Type B pancreatic cell (in vitro differentiated cells): ENCODE results near the gene DLD. TPM values are rescaled to one million over a fixed set of nuclear protein-coding genes. Genes with fewer than 3 reads are reported as not detected.

ENCODE experiments used
- DNase-seq: peaks from one replicate; pipeline ENCODE4 v3.0.0; 2021; ENCODE audit warnings: mixed read lengths; ENCODE audit not compliant: unreplicated experiment; ENCODE audit errors: extremely low spot score
- H3K27ac Mint-ChIP-seq: 2 replicates; pipeline ENCODE4 v1.8.0; 2021; ENCODE audit warnings: mild to moderate bottlenecking, mixed read lengths
- H3K27me3 Mint-ChIP-seq: 2 replicates; pipeline ENCODE4 v1.8.0; 2021; ENCODE audit warnings: mixed read lengths
- H3K36me3 Mint-ChIP-seq: 2 replicates; pipeline ENCODE4 v1.8.0; 2021; ENCODE audit warnings: mixed read lengths
- H3K4me1 Mint-ChIP-seq: one replicate; pipeline ENCODE4 v1.8.0; 2021; ENCODE audit warnings: mixed read lengths; ENCODE audit not compliant: unreplicated experiment
- H3K4me3 Mint-ChIP-seq: 2 replicates; pipeline ENCODE4 v1.8.0; 2021; ENCODE audit warnings: mild to moderate bottlenecking, mixed read lengths
- H3K9me3 Mint-ChIP-seq: 2 replicates; pipeline ENCODE4 v1.8.0; 2021; ENCODE audit warnings: mixed read lengths
- total RNA-seq: library from RNA; stranded (reverse); gene quantifications from 2 replicates; pipeline ENCODE4 v1.2.1, GENCODE V29; 2021; ENCODE audit warnings: low replicate concordance
- TF ChIP-seq, protein P1 (sequence below): fragments of 200-600 bp; sonication (generic); conservative IDR thresholded peaks from 2 replicates; pipeline ENCODE4 v1.5.0; 2021; ENCODE audit warnings: antibody characterized with exemption, mild to moderate bottlenecking

The DLD gene
- total RNA-seq, 1 donor from 2014 or later: 80.7 TPM

DNA sequence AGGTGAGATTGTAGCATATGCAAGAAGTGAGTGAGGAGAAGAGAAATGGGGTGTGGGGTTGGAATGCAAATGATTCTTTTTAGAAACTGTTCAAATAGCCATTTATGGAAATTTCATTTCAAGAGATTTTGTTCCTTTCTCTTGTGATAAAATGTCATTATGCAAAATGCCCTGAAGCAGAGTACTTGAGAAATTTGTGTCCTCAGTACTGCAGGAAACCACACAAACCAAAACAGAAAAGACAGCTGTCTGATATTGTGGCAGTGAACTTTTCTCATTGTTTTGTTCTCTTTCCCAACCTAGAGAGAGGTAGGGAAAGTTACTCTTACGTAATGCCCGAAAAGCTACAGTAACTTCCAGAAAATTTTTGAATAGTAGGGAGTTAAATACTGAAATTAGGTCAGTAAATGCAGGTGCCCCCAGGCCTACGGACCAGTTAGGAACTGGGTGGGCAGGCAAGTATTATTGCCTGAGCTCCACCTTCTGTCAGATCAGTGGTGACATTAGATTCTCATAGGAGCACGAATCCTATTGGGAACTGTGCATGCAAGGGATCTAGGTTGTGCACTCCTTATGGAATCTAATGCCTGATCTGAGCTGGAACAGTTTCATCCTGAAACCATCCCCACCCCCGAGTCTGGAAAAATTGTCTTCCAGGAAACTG, 34.0 kb downstream of the DLD start:
- TF ChIP-seq, protein P1, sequence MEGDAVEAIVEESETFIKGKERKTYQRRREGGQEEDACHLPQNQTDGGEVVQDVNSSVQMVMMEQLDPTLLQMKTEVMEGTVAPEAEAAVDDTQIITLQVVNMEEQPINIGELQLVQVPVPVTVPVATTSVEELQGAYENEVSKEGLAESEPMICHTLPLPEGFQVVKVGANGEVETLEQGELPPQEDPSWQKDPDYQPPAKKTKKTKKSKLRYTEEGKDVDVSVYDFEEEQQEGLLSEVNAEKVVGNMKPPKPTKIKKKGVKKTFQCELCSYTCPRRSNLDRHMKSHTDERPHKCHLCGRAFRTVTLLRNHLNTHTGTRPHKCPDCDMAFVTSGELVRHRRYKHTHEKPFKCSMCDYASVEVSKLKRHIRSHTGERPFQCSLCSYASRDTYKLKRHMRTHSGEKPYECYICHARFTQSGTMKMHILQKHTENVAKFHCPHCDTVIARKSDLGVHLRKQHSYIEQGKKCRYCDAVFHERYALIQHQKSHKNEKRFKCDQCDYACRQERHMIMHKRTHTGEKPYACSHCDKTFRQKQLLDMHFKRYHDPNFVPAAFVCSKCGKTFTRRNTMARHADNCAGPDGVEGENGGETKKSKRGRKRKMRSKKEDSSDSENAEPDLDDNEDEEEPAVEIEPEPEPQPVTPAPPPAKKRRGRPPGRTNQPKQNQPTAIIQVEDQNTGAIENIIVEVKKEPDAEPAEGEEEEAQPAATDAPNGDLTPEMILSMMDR: no peak
- Mint-ChIP-seq H3K36me3 (peaks cover 63% of the 10 kb centered on the region), H3K27me3 (no peaks in the 10 kb centered on the region), H3K4me3 (no peak overlapping the region), H3K27ac (peak overlapping the region; percentile 3), H3K9me3 (no peaks in the 10 kb centered on the region), H3K4me1 (peaks cover 4% of the 10 kb centered on the region)
- no peak for DNase-seq

DNA sequence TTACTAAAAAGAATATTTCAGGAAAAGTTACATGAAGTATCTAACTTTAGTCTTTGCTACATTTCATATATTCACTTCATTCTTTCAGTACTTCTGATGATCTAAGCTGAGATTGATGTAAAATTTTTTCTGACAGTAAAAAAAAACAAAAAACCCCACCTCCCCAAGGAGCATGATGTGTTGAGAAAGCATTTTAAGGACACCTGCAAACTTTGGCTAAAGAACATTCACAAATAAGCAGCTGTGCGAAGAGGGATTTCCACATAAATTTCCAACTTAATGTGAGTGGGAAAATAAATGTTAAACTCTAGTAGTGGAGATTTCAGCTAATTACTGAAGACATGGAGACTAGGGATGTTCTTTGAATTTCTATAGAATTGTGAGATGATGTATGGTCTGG, 35.5 kb downstream of the DLD start:
- peaks cover 65% of the 10 kb centered on the region for H3K36me3 Mint-ChIP-seq
- TF ChIP-seq, protein P1: no peak
- H3K4me3 Mint-ChIP-seq: no peak overlapping the region
- DNase-seq: no peak
- no peaks in the 10 kb centered on the region for H3K4me1 Mint-ChIP-seq
- H3K9me3 Mint-ChIP-seq: no peaks in the 10 kb centered on the region
- H3K27ac Mint-ChIP-seq: no peak overlapping the region
- no peaks in the 10 kb centered on the region for H3K27me3 Mint-ChIP-seq

DNA sequence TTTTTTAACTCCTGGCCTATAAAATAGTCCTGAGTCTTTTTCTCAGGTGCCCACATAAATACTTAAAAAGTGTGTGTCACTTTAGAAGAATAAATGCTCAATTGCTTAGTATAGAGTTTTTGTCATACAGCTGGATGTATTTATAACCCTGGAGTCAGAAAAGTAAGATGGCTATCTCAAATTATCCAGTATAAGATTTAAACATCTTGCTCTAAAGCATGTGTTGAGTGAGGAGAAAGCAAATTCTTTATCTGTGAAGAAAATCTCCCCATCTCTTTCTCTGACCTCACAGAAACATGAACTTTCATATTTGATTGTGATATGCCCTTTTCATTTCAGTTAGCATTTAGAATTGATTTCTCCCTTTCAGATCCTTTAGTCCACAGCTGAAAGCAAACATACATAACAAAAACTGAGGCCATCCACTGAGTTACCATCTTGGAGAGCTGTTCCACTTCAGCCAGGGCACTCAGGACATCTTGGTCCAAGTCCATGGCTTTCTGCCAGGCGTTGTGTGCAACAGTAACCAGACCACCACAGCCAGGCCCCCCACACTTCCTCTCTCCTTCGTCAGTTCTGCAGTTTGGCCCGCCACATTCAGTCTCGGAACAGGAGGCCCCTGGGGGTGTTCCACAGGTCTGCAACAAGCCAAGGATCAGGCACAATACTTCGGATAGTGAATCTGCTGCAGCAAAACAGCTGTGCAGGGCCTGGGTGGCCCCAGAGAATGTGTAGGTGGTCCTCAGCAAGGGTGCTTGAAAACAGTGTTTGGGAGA, 40.9 kb downstream of the DLD start:
- Mint-ChIP-seq H3K36me3 (peaks cover 49% of the 10 kb centered on the region), H3K4me3 (no peak overlapping the region), H3K4me1 (peaks cover 30% of the 10 kb centered on the region), H3K27ac (no peak overlapping the region), H3K27me3 (no peaks in the 10 kb centered on the region), H3K9me3 (no peaks in the 10 kb centered on the region)
- TF ChIP-seq, protein P1: no peak
- no peak for DNase-seq

DNA sequence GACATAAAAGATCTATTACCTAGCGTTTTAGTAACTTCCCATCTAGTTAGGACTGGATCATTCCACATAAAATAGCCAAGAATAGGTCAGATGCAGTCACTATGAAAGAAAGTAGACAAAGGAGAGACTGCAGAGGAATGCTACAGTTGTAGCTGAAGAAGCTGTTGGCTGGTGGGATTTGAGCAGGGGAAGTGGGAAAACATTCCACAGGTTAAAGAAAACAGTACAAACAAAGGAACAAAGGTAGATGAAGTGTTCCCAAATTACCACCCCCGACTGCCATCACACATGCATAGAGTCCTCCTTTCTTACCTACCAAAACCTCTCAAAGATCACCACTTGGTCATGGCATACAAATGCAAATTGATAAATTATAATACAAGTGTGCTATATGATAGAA, 41.8 kb downstream of the DLD start:
- H3K9me3 Mint-ChIP-seq: no peaks in the 10 kb centered on the region
- peaks cover 50% of the 10 kb centered on the region for H3K36me3 Mint-ChIP-seq
- no peak for DNase-seq
- TF ChIP-seq, protein P1: no peak
- no peak overlapping the region for H3K4me3 Mint-ChIP-seq
- no peaks in the 10 kb centered on the region for H3K27me3 Mint-ChIP-seq
- H3K27ac Mint-ChIP-seq: peak overlapping the region; percentile 29
- peaks cover 37% of the 10 kb centered on the region for H3K4me1 Mint-ChIP-seq

DNA sequence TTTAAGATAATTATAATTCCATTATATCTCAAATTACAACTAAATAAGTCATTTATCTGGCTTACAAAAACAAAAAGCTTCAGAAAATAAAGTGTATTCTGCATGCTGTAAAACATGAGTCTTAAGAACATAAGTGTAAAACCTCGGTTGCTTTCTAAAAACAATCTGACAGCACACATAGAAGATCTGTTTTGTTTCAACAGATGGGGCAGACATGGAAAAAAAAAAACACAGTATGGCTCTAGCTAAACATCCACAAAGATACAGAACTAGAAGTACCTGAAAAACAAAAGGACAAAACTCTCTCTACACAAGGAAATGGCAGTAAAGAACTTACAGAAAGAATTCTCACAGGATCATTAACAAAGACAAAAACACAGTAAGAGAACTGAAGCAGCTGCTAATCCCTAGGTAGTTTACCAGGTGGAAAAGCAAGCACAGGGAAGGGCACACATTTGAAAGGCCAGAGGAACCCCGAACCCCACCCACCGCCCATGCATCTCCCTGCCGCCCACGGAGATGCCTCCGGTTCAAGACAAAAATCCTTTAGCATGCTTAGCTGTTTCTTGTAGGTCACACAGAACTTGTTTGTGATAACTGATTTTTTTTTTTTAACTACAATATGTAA, 42.5 kb downstream of the DLD start:
- Mint-ChIP-seq H3K4me3 (peak overlapping the region; percentile 35), H3K36me3 (peaks cover 53% of the 10 kb centered on the region), H3K4me1 (peaks cover 44% of the 10 kb centered on the region), H3K27me3 (no peaks in the 10 kb centered on the region), H3K27ac (peak overlapping the region; percentile 73), H3K9me3 (no peaks in the 10 kb centered on the region)
- DNase-seq: no peak
- TF ChIP-seq, protein P1: no peak
